Gastroesophageal sphincter (tissue), 3 donors: Measurements from ENCODE around the gene LYRM4.

Experiments used
- POLR2A ChIP-seq, 2 donors: fragments of 450-650 bp; IDR thresholded peaks; one replicate each; pipeline ENCODE4 v1.6.1; 2017; ENCODE audit warnings: antibody characterized with exemption in 2 of 2, mild to moderate bottlenecking in 2 of 2, moderate library complexity in 1 of 2
- TF ChIP-seq, protein P1 (sequence below), 4 experiments: fragments of 200-600 bp in 2 of 4; fragments of 450-650 bp in 2 of 4; sonication (generic) in 1 of 4; IDR thresholded peaks; one replicate each; pipeline ENCODE4 v1.5.1; 2017 to 2019; ENCODE audit warnings: antibody characterized with exemption in 4 of 4, mild to moderate bottlenecking in 2 of 4, moderate library complexity in 2 of 4

DNA sequence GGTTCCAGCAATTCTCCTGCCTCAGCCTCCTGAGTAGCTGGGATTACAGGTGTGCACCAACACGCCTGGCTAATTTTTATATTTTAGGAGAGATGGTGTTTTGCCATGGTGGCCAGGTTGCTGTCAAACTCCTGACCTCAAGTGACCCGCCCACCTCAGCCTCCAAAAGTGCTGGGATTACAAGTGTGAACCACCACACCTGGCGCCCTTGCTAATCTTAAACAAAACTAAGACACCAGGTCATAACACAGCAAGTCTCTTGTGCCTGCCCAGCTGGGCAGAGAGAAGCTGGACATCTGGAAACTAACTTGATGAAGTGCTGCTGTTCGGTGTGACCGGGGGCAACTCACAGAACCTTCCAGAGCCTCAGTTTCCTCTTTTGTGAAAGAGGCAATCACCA, 107.6 kb downstream of the LYRM4 start:
- TF ChIP-seq POLR2A (IDR thresholded peaks at IDR 0.05), result no peak
- TF ChIP-seq, protein P1, sequence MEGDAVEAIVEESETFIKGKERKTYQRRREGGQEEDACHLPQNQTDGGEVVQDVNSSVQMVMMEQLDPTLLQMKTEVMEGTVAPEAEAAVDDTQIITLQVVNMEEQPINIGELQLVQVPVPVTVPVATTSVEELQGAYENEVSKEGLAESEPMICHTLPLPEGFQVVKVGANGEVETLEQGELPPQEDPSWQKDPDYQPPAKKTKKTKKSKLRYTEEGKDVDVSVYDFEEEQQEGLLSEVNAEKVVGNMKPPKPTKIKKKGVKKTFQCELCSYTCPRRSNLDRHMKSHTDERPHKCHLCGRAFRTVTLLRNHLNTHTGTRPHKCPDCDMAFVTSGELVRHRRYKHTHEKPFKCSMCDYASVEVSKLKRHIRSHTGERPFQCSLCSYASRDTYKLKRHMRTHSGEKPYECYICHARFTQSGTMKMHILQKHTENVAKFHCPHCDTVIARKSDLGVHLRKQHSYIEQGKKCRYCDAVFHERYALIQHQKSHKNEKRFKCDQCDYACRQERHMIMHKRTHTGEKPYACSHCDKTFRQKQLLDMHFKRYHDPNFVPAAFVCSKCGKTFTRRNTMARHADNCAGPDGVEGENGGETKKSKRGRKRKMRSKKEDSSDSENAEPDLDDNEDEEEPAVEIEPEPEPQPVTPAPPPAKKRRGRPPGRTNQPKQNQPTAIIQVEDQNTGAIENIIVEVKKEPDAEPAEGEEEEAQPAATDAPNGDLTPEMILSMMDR (IDR thresholded peaks at IDR 0.05), result no peak
